IMR-90 (cell line): ENCODE data around the gene COL24A1. TPM values are rescaled to one million over a fixed set of nuclear protein-coding genes. Genes with fewer than 3 reads are reported as not detected.

Experiments used
- ATAC-seq: fragments of 200-7000 bp; cut with Tn5 transposase; 2 replicates; pipeline ENCODE4 v1.9.1; 2020; ENCODE audit warnings: low read depth, mild to moderate bottlenecking, moderate library complexity
- BruUV-seq: library from RNA; stranded (reverse); fragments of 400-500 nt; replicated peaks from 2 replicates; lab custom pipeline; 2021; lab: Mats Ljungman, UMichigan
- CTCF ChIA-PET: fragments of 300-600 bp; formaldehyde crosslinking; extraction: SDS; loops from one replicate; lab custom pipeline; 2021; ENCODE audit warnings: antibody characterized with exemption; lab: Yijun Ruan, JAX
- POLR2A ChIA-PET: fragments of 300-600 bp; sonication (Branson Sonifier 250); formaldehyde crosslinking; loops from one replicate; lab custom pipeline; 2022; ENCODE audit warnings: antibody characterized with exemption; ENCODE audit not compliant: unreplicated experiment; lab: Charles Lee
- DNase-seq: peaks from one replicate; pipeline ENCODE4 v3.0.0; 2013
- H2AFZ ChIP-seq: replicated peaks from 2 replicates; pipeline ENCODE3; 2013; ENCODE audit warnings: low read length, mild to moderate bottlenecking; ENCODE audit not compliant: poor library complexity
- H2AK5ac ChIP-seq: 2 replicates; pipeline ENCODE4 v1.6.1; 2013; ENCODE audit warnings: low read depth, low read length, inconsistent platforms
- H2AK9ac ChIP-seq: replicated peaks from 2 replicates; pipeline ENCODE3; 2013; ENCODE audit warnings: mild to moderate bottlenecking, low read depth, low read length, moderate library complexity; ENCODE audit not compliant: poor library complexity
- H2BK120ac ChIP-seq: 2 replicates; pipeline ENCODE4 v1.6.1; 2013; ENCODE audit warnings: low read depth, low read length, inconsistent platforms
- H2BK15ac ChIP-seq: 3 replicates; pipeline ENCODE4 v1.6.1; 2013; ENCODE audit warnings: low read depth, low read length, inconsistent platforms
- H2BK20ac ChIP-seq: 2 replicates; pipeline ENCODE4 v1.6.1; 2013; ENCODE audit warnings: low read depth, mild to moderate bottlenecking, inconsistent platforms, low read length, moderate library complexity
- H2BK5ac ChIP-seq: 2 replicates; pipeline ENCODE4 v1.6.1; 2013; ENCODE audit warnings: mild to moderate bottlenecking, low read depth, low read length, inconsistent platforms; ENCODE audit not compliant: poor library complexity, severe bottlenecking
- H3K14ac ChIP-seq: replicated peaks from 2 replicates; pipeline ENCODE4 v1.6.1; 2013; ENCODE audit warnings: low read depth, low read length, inconsistent platforms
- H3K18ac ChIP-seq: 2 replicates; pipeline ENCODE4 v1.6.1; 2013; ENCODE audit warnings: low read depth, low read length, control low read depth
- H3K23ac ChIP-seq: 2 replicates; pipeline ENCODE4 v1.6.1; 2013; ENCODE audit warnings: low read depth, low read length, inconsistent platforms
- H3K27ac ChIP-seq: 2 replicates; pipeline ENCODE4 v1.5.1; 2013; ENCODE audit warnings: mild to moderate bottlenecking, control low read depth, low read length; ENCODE audit not compliant: insufficient read depth
- H3K27me3 ChIP-seq: 2 replicates; pipeline ENCODE4 v1.6.1; 2013; ENCODE audit warnings: low read length; ENCODE audit not compliant: control insufficient read depth, insufficient read depth
- H3K36me3 ChIP-seq: 2 replicates; pipeline ENCODE4 v1.6.1; 2013; ENCODE audit warnings: low read length, mixed read lengths; ENCODE audit not compliant: control insufficient read depth, insufficient read depth
- H3K4ac ChIP-seq: 2 replicates; pipeline ENCODE4 v1.6.1; 2013; ENCODE audit warnings: low read depth, low read length, inconsistent platforms
- H3K4me1 ChIP-seq: 2 replicates; pipeline ENCODE4 v1.6.1; 2013; ENCODE audit warnings: low read length, mixed read lengths; ENCODE audit not compliant: control insufficient read depth, insufficient read depth
- H3K4me2 ChIP-seq: 2 replicates; pipeline ENCODE4 v1.6.1; 2013; ENCODE audit warnings: low read depth, mild to moderate bottlenecking, control low read depth, low read length, moderate library complexity
- H3K4me3 ChIP-seq: 2 replicates; pipeline ENCODE4 v1.5.1; 2013; ENCODE audit warnings: low read depth, mild to moderate bottlenecking, control low read depth, low read length, moderate library complexity; ENCODE audit not compliant: insufficient read depth
- H3K56ac ChIP-seq: 2 replicates; pipeline ENCODE4 v1.6.1; 2013; ENCODE audit warnings: low read length, inconsistent platforms; ENCODE audit not compliant: insufficient read depth; ENCODE audit errors: extremely low read depth
- H3K79me1 ChIP-seq, 2 experiments: 2 replicates each; pipeline ENCODE4 v1.6.1; 2013; ENCODE audit warnings: low read length in 2 of 2, inconsistent platforms in 1 of 2, low read depth in 1 of 2
- H3K9ac ChIP-seq: 2 replicates; pipeline ENCODE4 v1.6.1; 2013; ENCODE audit warnings: low read depth, low read length, control low read depth
- H3K9me1 ChIP-seq: 2 replicates; pipeline ENCODE4 v1.6.1; 2013; ENCODE audit warnings: low read length, inconsistent platforms; ENCODE audit not compliant: insufficient read depth
- H3K9me3 ChIP-seq: 2 replicates; pipeline ENCODE4 v1.6.1; 2013; ENCODE audit warnings: low read length; ENCODE audit not compliant: control insufficient read depth, insufficient read depth
- H4K20me1 ChIP-seq: 2 replicates; pipeline ENCODE4 v1.6.1; 2013; ENCODE audit warnings: low read length, inconsistent platforms; ENCODE audit not compliant: insufficient read depth
- H4K5ac ChIP-seq: 2 replicates; pipeline ENCODE4 v1.6.1; 2013; ENCODE audit warnings: mild to moderate bottlenecking, low read depth, low read length, control low read depth
- H4K8ac ChIP-seq, 2 experiments: 2 replicates each; pipeline ENCODE4 v1.6.1; 2013; ENCODE audit warnings: low read depth in 2 of 2, low read length in 2 of 2, control low read depth in 1 of 2, inconsistent platforms in 1 of 2
- H4K91ac ChIP-seq: 2 replicates; pipeline ENCODE4 v1.6.1; 2013; ENCODE audit warnings: low read depth, low read length, inconsistent platforms; ENCODE audit not compliant: insufficient read depth
- BHLHE40 ChIP-seq: fragments of 150-350 bp; IDR thresholded peaks from 2 replicates; pipeline ENCODE4 v1.6.1; 2016; ENCODE audit warnings: mild to moderate bottlenecking, low read depth, low read length
- CHD1 ChIP-seq: IDR thresholded peaks from 2 replicates; pipeline ENCODE4 v1.6.1; 2012; ENCODE audit warnings: low read depth, low read length, improper control_type of control experiment
- CTCF ChIP-seq: conservative IDR thresholded peaks from 2 replicates; pipeline ENCODE4 v1.5.1; 2012; ENCODE audit warnings: mild to moderate bottlenecking, low read depth, low read length, improper control_type of control experiment
- ELK1 ChIP-seq: fragments of 150-350 bp; IDR thresholded peaks from 2 replicates; pipeline ENCODE4 v1.6.1; 2016; ENCODE audit warnings: low read depth, mild to moderate bottlenecking, low read length, moderate library complexity, borderline replicate concordance
- FOS ChIP-seq: fragments of 150-350 bp; IDR thresholded peaks from 2 replicates; pipeline ENCODE4 v1.6.1; 2016; ENCODE audit warnings: low read depth, low read length
- MAFK ChIP-seq: IDR thresholded peaks from 2 replicates; pipeline ENCODE4 v1.6.1; 2012; ENCODE audit warnings: low read depth, low read length, improper control_type of control experiment
- MAZ ChIP-seq: IDR thresholded peaks from 2 replicates; pipeline ENCODE4 v1.6.1; 2012; ENCODE audit warnings: low read depth, mild to moderate bottlenecking, low read length, improper control_type of control experiment, moderate library complexity, borderline replicate concordance
- MXI1 ChIP-seq: IDR thresholded peaks from 2 replicates; pipeline ENCODE4 v1.6.1; 2012; ENCODE audit warnings: low read depth, mild to moderate bottlenecking, low read length, moderate library complexity, borderline replicate concordance
- NFE2L2 ChIP-seq: fragments of 150-350 bp; IDR thresholded peaks from 2 replicates; pipeline ENCODE4 v1.6.1; 2016; ENCODE audit warnings: low read depth, mild to moderate bottlenecking, low read length
- POLR2A ChIP-seq: IDR thresholded peaks from 2 replicates; pipeline ENCODE4 v1.6.1; 2012; ENCODE audit warnings: mild to moderate bottlenecking, low read depth, low read length
- RAD21 ChIP-seq: IDR thresholded peaks from 2 replicates; pipeline ENCODE4 v1.6.1; 2012; ENCODE audit warnings: low read length, improper control_type of control experiment
- RCOR1 ChIP-seq: IDR thresholded peaks from 2 replicates; pipeline ENCODE4 v1.6.1; 2012; ENCODE audit warnings: mild to moderate bottlenecking, low read length, improper control_type of control experiment; ENCODE audit not compliant: insufficient replicate concordance
- RFX5 ChIP-seq: IDR thresholded peaks from 2 replicates; pipeline ENCODE4 v1.8.0; 2012; ENCODE audit warnings: low read depth, mild to moderate bottlenecking, low read length, moderate library complexity
- USF2 ChIP-seq: fragments of 150-350 bp; IDR thresholded peaks from 2 replicates; pipeline ENCODE4 v1.6.1; 2017; ENCODE audit warnings: mild to moderate bottlenecking, antibody characterized with exemption, low read length, low read depth
- WGBS, 2 experiments: methylation state at CpG; one replicate each; pipeline versions ENCODE4 v1.1.5 to v1.1.7; 2013; ENCODE audit warnings: missing lambda C conversion rate in 2 of 2; ENCODE audit not compliant: insufficient read length in 1 of 2; ENCODE audit errors: extremely low coverage in 2 of 2; 5-methylcytosine and 5-hydroxymethylcytosine counted together
- dilution Hi-C: fragments of 300-500 bp; cut with HindIII; formaldehyde crosslinking; loops from one replicate; pipeline ENCODE4 v1.14.3; 2018; ENCODE audit warnings: low sequenced_read_pairs; ENCODE audit not compliant: unreplicated experiment
- in situ Hi-C: fragments of 300-500 bp; cut with MboI; formaldehyde crosslinking; loops from 3 replicates; pipeline ENCODE4 v1.14.3; 2019; ENCODE audit warnings: low sequenced_read_pairs, inconsistent platforms, mixed read lengths
- intact Hi-C: fragments of 100-400 bp; cut with micrococcal nuclease; formaldehyde crosslinking; loops from 2 replicates; pipeline ENCODE4 v1.10.0; 2022
- polyA plus RNA-seq, 3 experiments: library from polyadenylated mRNA; depleted of rRNA; stranded (reverse); fragments of >200 nt; gene quantifications; 2 replicates each; pipeline ENCODE4 v1.2.3, GENCODE V29; 2012; ENCODE audit warnings: low replicate concordance in 1 of 3
- total RNA-seq: library from RNA; depleted of rRNA; stranded (reverse); fragments of >200 nt; gene quantifications from 2 replicates; pipeline ENCODE4 v1.2.3, GENCODE V29; 2012

Gene COL24A1
- total and polyA plus RNA-seq, 2 of the 4 experiments (the other 2 are of a cell fraction) = 1.4 to 2.2 TPM

- intact Hi-C loops = no loop called here
- Histone ChIP-seq H2BK120ac (no peak overlapping the region), H3K23ac (no peak overlapping the region), H4K5ac (no peak overlapping the region), H2AFZ (no peak overlapping the region), H2AK9ac (no peak overlapping the region), H3K9me1 (no peaks in the 10 kb centered on the region), H2BK5ac (no peak overlapping the region), H3K36me3 (no peaks in the 10 kb centered on the region), H4K91ac (no peak overlapping the region), H3K9me3 (no peaks in the 10 kb centered on the region), H3K4me3 (no peak overlapping the region), H3K4ac (no peak overlapping the region), H3K4me1 (no peaks in the 10 kb centered on the region), H2BK15ac (no peak overlapping the region), H3K27ac (no peak overlapping the region), H4K20me1 (no peaks in the 10 kb centered on the region), H3K14ac (no peak overlapping the region), H4K8ac (no peak overlapping the region), H3K27me3 (no peaks in the 10 kb centered on the region), H3K79me1 (no peaks in the 10 kb centered on the region), H2AK5ac (no peak overlapping the region), H2BK20ac (no peak overlapping the region), H3K9ac (no peak overlapping the region), H3K56ac (no peak overlapping the region), H3K4me2 (no peak overlapping the region), H3K18ac (no peak overlapping the region)
- in situ Hi-C loops = no loop called here
- no TSS peak for BruUV-seq
- DNase-seq (no peak), ATAC-seq (no peak)
- no CpG with 5 or more reads among the region's 5 CpGs for WGBS, 2 experiments
- ChIA-PET CTCF (no interaction called here), POLR2A (no interaction called here)
- TF ChIP-seq RFX5 = no peak
- TF ChIP-seq CHD1 = no peak
- TF ChIP-seq USF2 = no peak
- no peak for TF ChIP-seq MXI1
- TF ChIP-seq MAFK = no peak
- TF ChIP-seq FOS = no peak
- no peak for TF ChIP-seq ELK1
- no peak for TF ChIP-seq POLR2A
- TF ChIP-seq BHLHE40 = no peak
- TF ChIP-seq RAD21 = no peak
- no peak for TF ChIP-seq RCOR1
- no peak for TF ChIP-seq NFE2L2
- TF ChIP-seq MAZ = no peak
- TF ChIP-seq CTCF = no peak
- dilution Hi-C loops = no loop called here
These were observed 19.7 kb upstream of the COL24A1 start for GRCh38 chr1:86176226-86176625.
